Progenitor cell of endocrine pancreas (in vitro differentiated cells): ENCODE measurements around the gene ENOX2. TPM values are rescaled to one million over a fixed set of nuclear protein-coding genes. Genes with fewer than 3 reads are reported as not detected.
"Not testable (repeated sequence)": the region's sequence is repeated elsewhere in the genome, so short reads cannot be mapped to it uniquely, and the experiment has no call there.

ENCODE experiments used
- DNase-seq: peaks from one replicate; pipeline ENCODE4 v3.0.0; 2021; ENCODE audit warnings: low spot score; ENCODE audit not compliant: unreplicated experiment
- H3K27ac Mint-ChIP-seq: 2 replicates; pipeline ENCODE4 v1.8.0; 2021; ENCODE audit warnings: mild to moderate bottlenecking, moderate library complexity, mixed read lengths
- H3K27me3 Mint-ChIP-seq: 2 replicates; pipeline ENCODE4 v1.8.0; 2021; ENCODE audit warnings: mixed read lengths
- H3K36me3 Mint-ChIP-seq: 2 replicates; pipeline ENCODE4 v1.8.0; 2022; ENCODE audit warnings: mixed read lengths; ENCODE audit not compliant: insufficient read depth
- H3K4me1 Mint-ChIP-seq: 2 replicates; pipeline ENCODE4 v1.8.0; 2021; ENCODE audit warnings: low read depth, mixed read lengths
- H3K4me3 Mint-ChIP-seq: 2 replicates; pipeline ENCODE4 v1.8.0; 2021; ENCODE audit warnings: low read depth, mild to moderate bottlenecking, moderate library complexity, mixed read lengths
- H3K9me3 Mint-ChIP-seq: 2 replicates; pipeline ENCODE4 v1.8.0; 2021; ENCODE audit warnings: low read depth, mixed read lengths
- CTCF ChIP-seq: fragments of 200-600 bp; sonication (generic); IDR thresholded peaks from one replicate; pipeline ENCODE4 v1.5.0; 2021; ENCODE audit warnings: antibody characterized with exemption, mild to moderate bottlenecking; ENCODE audit not compliant: unreplicated experiment
- total RNA-seq: library from RNA; stranded (reverse); gene quantifications from 2 replicates; pipeline ENCODE4 v1.2.1, GENCODE V29; 2021

ENOX2 gene
- total RNA-seq, 1 donor from 2014 or later: 19.8 TPM

GRCh38 chrX:130825525-130825924 is 77.5 kb downstream of the ENOX2 start:
- no peak for TF ChIP-seq CTCF
- Mint-ChIP-seq H3K27ac (no peak overlapping the region), H3K36me3 (no peaks in the 10 kb centered on the region), H3K4me3 (no peak overlapping the region), H3K9me3 (peaks cover 2% of the 10 kb centered on the region), H3K27me3 (no peaks in the 10 kb centered on the region), H3K4me1 (peaks cover 1% of the 10 kb centered on the region)
- no peak for DNase-seq

DNA sequence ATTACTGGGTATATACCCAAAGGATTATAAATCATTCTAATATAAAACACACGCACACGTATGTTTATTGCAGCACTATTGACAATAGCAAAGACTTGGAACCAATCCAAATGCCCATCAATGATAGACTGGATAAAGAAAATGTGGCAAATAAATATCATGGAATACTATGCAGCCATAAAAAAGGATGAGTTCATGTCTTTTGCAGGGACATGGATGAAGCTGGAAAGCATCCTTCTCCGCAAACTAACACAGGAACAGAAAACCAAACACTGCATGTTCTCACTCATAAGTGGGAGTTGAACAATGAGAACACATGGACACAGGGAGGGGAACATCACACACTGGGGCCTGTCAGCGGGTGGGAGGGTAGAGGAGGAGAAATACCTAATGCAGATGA is 83.6 kb downstream of the ENOX2 start:
- H3K36me3 Mint-ChIP-seq, H3K27me3 Mint-ChIP-seq, DNase-seq, H3K27ac Mint-ChIP-seq, H3K4me1 Mint-ChIP-seq, H3K4me3 Mint-ChIP-seq: not testable (repeated sequence)
- peaks cover 31% of the 10 kb centered on the region for H3K9me3 Mint-ChIP-seq

GRCh38 chrX:130813932-130814331 is 89.1 kb downstream of the ENOX2 start:
- not testable (repeated sequence) for H3K27ac Mint-ChIP-seq, H3K27me3 Mint-ChIP-seq
- peaks cover 34% of the 10 kb centered on the region for H3K9me3 Mint-ChIP-seq

DNA sequence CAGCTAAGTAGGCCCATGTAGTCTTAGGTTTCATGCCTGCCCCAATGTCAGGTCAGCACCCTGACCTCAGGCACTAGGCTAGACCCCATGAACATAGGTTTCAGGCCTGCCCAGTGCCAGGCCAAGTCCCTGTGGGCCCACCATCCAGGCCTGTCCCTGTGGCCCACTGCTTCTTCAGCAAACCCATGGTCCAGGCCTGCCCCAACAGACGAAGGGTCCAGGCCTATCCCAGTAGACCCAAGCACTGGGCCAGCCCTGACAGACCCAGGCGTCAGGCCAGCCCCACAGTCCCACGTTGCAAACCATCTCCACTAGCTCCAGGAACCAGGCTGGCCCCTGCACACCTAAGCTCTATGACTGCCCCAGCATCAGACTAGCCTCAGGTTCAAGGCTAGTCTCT is 92.4 kb downstream of the ENOX2 start:
- Mint-ChIP-seq H3K36me3 (peaks cover 2% of the 10 kb centered on the region), H3K9me3 (peaks cover 12% of the 10 kb centered on the region), H3K4me1 (peaks cover 16% of the 10 kb centered on the region), H3K4me3 (no peak overlapping the region), H3K27me3 (no peaks in the 10 kb centered on the region), H3K27ac (no peak overlapping the region)
- DNase-seq: no peak
- TF ChIP-seq CTCF: no peak

More at GRCh38 chrX:130813932-130814331, 89.1 kb downstream of the ENOX2 start:
- not testable (repeated sequence) for H3K4me3 Mint-ChIP-seq, H3K36me3 Mint-ChIP-seq, H3K4me1 Mint-ChIP-seq, DNase-seq

DNA sequence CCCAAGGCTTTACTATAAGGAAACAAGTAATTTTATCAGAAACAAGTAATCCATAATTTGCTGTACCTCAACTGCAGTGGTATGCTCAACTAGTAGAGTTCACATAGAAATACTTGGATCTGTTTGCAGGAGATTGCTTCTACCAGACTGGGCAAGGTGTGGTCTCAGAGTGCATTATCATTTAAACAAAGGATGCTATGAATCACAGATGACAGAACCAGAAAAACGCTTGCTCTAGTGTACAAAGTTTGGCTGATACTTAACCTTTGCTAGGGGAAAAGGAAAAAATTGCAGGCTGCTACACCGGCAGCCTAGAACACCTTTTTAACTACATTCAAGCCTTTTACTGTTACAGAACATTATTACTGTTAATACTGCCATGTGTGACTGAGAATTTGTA is 97.1 kb downstream of the ENOX2 start:
- Mint-ChIP-seq H3K9me3 (no peaks in the 10 kb centered on the region), H3K27me3 (no peaks in the 10 kb centered on the region), H3K4me1 (peaks cover 18% of the 10 kb centered on the region), H3K4me3 (no peak overlapping the region), H3K36me3 (no peaks in the 10 kb centered on the region), H3K27ac (no peak overlapping the region)
- no peak for DNase-seq
- no peak for TF ChIP-seq CTCF

DNA sequence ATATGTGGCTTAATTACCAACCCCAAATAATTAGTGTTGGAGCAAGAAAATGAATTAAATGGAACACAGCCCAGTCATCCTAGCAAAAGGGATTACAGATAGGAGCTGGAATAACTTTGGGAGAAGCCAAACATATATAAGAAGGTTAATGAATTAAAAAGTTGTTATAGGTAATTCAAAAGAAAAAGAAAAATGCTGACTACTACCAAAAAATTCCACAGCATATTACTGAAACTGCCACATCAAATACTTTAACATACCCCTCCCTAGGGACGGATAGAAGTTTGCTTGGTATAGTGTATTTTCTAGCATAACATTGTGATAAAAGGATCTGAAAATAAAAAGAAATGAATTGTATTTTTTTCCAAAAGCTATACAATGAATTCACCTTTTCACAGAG is 99.5 kb downstream of the ENOX2 start:
- Mint-ChIP-seq H3K27me3 (no peaks in the 10 kb centered on the region), H3K27ac (no peak overlapping the region), H3K36me3 (no peaks in the 10 kb centered on the region), H3K9me3 (no peaks in the 10 kb centered on the region), H3K4me1 (peaks cover 18% of the 10 kb centered on the region), H3K4me3 (no peak overlapping the region)
- no peak for TF ChIP-seq CTCF
- DNase-seq: no peak
